Ascending aorta (tissue), 2 donors: Measurements from ENCODE around the gene TMPRSS3. TPM values are rescaled to one million over a fixed set of nuclear protein-coding genes. Genes with fewer than 3 reads are reported as not detected.

Source experiments
- DNase-seq, 2 donors: peaks; one replicate each; pipeline ENCODE4 v3.0.0-alpha.2; 2019; ENCODE audit warnings: low spot score in 2 of 2
- H3K27ac ChIP-seq, 2 donors: fragments of 200-600 bp; sonication (generic); one replicate each; pipeline ENCODE4 v1.5.1; 2016 to 2017; ENCODE audit warnings: mild to moderate bottlenecking in 1 of 2
- H3K27me3 ChIP-seq: fragments of 200-600 bp; sonication (generic); one replicate; pipeline ENCODE4 v1.5.1; 2017
- H3K36me3 ChIP-seq, 2 donors: fragments of 200-600 bp; sonication (generic); one replicate each; pipeline ENCODE4 v1.5.1; 2016
- H3K4me1 ChIP-seq, 2 donors: fragments of 200-600 bp; sonication (generic); one replicate each; pipeline ENCODE4 v1.5.1; 2016 to 2017; ENCODE audit warnings: mild to moderate bottlenecking in 1 of 2
- H3K4me3 ChIP-seq, 2 donors: fragments of 200-600 bp; sonication (generic); one replicate each; pipeline ENCODE4 v1.5.1; 2016 to 2017; ENCODE audit warnings: mild to moderate bottlenecking in 1 of 2
- H3K9me3 ChIP-seq, 2 donors: fragments of 200-600 bp; sonication (generic); one replicate each; pipeline ENCODE4 v1.5.1; 2016
- intact Hi-C: fragments of 100-400 bp; cut with DNase I; formaldehyde crosslinking; loops from one replicate; pipeline ENCODE4 v1.15.1; 2023
- total RNA-seq: library from RNA; depleted of rRNA; stranded (reverse); fragments of >200 nt; gene quantifications from one replicate; pipeline ENCODE4 v1.1.0, GENCODE V29; 2016
- TF ChIP-seq, protein P1 (sequence below), 3 experiments: fragments of 200-600 bp in 2 of 3; fragments of 450-650 bp in 1 of 3; sonication (generic) in 2 of 3; IDR thresholded peaks; one replicate each; pipeline ENCODE4 v1.5.1; 2016 to 2019; ENCODE audit warnings: antibody characterized with exemption in 3 of 3, mild to moderate bottlenecking in 1 of 3, moderate library complexity in 1 of 3

TMPRSS3 gene
- total RNA-seq, 1 donor from 2014 or later = not detected

DNA sequence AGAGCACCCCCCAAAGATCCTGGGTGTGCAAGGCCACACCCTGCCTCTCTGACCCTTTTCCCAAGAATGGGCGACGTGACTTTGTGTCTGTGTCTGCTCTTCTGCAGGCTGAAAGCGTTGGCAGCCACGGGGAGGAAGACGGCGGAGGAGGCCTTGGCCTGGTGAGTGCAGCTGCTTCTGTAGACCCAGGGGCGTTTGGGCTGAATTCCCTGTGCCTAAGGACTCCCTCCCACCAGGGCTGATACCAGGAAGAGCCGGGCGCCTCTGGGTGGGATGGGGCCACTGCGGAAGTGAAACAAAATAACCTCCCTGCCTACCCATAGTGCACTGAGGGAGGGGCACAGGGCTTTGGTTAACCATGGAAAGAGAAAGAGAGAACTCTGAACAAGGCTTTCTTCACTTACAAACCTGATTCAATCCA, 10.4 kb upstream of the TMPRSS3 start:
- DNase-seq = no peak
- no peak overlapping the region for H3K27ac ChIP-seq
- TF ChIP-seq, protein P1, sequence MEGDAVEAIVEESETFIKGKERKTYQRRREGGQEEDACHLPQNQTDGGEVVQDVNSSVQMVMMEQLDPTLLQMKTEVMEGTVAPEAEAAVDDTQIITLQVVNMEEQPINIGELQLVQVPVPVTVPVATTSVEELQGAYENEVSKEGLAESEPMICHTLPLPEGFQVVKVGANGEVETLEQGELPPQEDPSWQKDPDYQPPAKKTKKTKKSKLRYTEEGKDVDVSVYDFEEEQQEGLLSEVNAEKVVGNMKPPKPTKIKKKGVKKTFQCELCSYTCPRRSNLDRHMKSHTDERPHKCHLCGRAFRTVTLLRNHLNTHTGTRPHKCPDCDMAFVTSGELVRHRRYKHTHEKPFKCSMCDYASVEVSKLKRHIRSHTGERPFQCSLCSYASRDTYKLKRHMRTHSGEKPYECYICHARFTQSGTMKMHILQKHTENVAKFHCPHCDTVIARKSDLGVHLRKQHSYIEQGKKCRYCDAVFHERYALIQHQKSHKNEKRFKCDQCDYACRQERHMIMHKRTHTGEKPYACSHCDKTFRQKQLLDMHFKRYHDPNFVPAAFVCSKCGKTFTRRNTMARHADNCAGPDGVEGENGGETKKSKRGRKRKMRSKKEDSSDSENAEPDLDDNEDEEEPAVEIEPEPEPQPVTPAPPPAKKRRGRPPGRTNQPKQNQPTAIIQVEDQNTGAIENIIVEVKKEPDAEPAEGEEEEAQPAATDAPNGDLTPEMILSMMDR (IDR thresholded peaks at IDR 0.05) = no peak
- H3K9me3 ChIP-seq = no peaks in the 10 kb centered on the region
- intact Hi-C loops = no loop called here
- no peaks in the 10 kb centered on the region for H3K27me3 ChIP-seq
- no peaks in the 10 kb centered on the region for H3K36me3 ChIP-seq
- H3K4me1 ChIP-seq = no peaks in the 10 kb centered on the region
- peak overlapping the region in 1 of 2 donors; percentile 12 for H3K4me3 ChIP-seq

DNA sequence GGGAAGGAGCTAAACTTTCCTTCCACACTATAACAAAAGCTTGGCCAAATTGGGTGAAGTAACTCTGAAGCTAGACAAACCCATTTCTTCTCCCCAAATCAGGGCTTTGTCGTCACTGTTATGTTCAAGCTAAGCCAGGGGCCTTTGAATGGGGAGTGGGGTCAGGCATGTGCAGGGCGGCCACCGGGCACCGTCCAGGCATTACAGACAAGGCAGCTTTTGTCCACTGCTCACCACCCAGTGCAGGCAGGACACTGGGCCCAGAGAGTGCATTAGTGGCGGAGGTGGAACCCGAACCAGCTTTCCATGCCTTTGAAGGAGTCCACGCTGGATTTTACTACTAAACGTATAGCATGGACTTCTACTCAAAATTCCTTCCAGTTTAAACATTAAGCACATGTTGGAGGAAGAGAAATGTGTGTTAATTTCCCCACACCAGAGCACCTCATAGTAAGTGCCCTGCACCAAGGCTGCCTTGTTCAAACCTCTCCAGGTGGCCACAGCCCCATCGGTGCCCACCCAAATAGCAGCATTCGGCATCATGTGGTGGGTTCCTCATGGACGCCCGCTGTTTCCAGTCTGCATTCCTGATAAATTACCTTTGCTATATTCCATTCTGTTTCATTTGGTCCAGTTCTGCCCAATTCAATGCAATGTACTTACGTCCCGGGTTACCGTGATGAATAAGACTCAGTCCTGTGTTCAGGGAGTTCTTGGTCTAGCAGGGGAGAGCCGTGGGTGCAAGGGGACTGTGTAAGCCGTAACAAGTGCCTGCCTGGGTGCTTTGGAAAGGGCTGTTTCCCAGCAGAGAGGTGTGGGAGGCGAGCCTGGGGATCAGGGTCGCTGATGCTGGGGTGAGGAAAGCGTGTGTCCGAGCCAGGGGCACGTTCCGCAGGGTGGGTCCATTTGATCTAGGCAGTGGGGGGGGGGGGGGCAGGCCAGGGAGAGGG, 9.5 kb upstream of the TMPRSS3 start:
- DNase-seq = no peak
- Histone ChIP-seq H3K4me1 (no peaks in the 10 kb centered on the region), H3K27me3 (no peaks in the 10 kb centered on the region), H3K9me3 (no peaks in the 10 kb centered on the region), H3K36me3 (no peaks in the 10 kb centered on the region), H3K27ac (no peak overlapping the region), H3K4me3 (no peak overlapping the region)
- intact Hi-C loops = no loop called here
- TF ChIP-seq, protein P1 (IDR thresholded peaks at IDR 0.05) = no peak

DNA sequence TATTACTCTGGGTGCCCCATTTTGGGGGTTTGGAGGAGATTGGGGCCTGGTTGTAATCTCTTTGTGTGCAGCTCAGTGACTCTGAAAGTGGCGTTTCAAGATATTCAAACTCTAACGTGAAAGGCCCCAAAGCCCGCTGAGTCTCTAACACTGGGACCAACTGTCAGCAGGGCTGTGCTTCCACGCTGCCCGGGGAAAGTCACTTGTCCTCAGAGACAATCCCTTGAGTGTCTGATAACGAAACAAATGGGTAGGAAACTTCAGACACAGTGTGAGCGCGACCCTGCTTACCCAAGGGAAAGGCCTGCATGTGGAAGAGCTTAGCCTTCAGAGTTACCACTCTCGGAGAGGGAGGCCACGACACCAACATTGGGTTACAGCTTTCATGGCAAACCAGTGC, 8.7 kb upstream of the TMPRSS3 start:
- no peak for DNase-seq
- TF ChIP-seq, protein P1 (IDR thresholded peaks at IDR 0.05) = no peak
- H3K27me3 ChIP-seq = no peaks in the 10 kb centered on the region
- H3K4me1 ChIP-seq = no peaks in the 10 kb centered on the region
- no peak overlapping the region for H3K27ac ChIP-seq
- H3K9me3 ChIP-seq = no peaks in the 10 kb centered on the region
- H3K36me3 ChIP-seq = no peaks in the 10 kb centered on the region
- intact Hi-C loops = no loop called here
- no peak overlapping the region for H3K4me3 ChIP-seq

- DNase-seq = no peak
- TF ChIP-seq, protein P1 (IDR thresholded peaks at IDR 0.05) = no peak
- H3K36me3 ChIP-seq = no peaks in the 10 kb centered on the region
- no peaks in the 10 kb centered on the region for H3K4me1 ChIP-seq
- intact Hi-C loops = no loop called here
- H3K4me3 ChIP-seq = no peak within 1 kb of the TSS
- no peaks in the 10 kb centered on the region for H3K9me3 ChIP-seq
- no peak within 1 kb of the TSS for H3K27ac ChIP-seq
- no peaks in the 10 kb centered on the region for H3K27me3 ChIP-seq
Measured at GRCh38 chr21:42403611-42404231, 7.9 kb upstream of the TMPRSS3 start, which contains the start of gene UBASH3A. TSS of gene UBASH3A (plus strand) at chr21:42403902. CDS start at chr21:42403946, 44 bp downstream.

DNA sequence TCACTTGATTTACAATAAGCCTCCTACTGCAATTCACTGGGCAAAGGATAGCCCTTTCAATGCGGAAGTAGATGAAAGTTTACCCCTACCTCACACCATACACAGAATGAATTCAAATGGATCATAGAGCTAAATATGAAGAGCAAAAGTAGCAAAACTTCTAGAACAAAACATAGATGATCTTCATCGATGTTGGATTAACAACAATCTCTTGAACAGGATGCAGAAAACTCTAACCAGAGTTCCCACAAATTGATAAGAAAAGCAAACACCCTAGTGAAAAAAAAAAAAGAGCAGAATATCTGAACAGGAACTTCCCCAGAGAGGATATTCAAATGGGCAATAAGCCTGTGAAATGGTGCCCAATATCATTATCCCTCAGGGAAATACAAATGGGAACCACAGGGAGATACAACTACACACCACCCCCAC, 6.0 kb upstream of the TMPRSS3 start:
- TF ChIP-seq, protein P1 (IDR thresholded peaks at IDR 0.05) = no peak
- H3K4me1 ChIP-seq = no peaks in the 10 kb centered on the region
- no peak overlapping the region for H3K27ac ChIP-seq
- no peak for DNase-seq
- H3K9me3 ChIP-seq = no peaks in the 10 kb centered on the region
- intact Hi-C loops = no loop called here
- H3K27me3 ChIP-seq = no peaks in the 10 kb centered on the region
- no peaks in the 10 kb centered on the region for H3K36me3 ChIP-seq
- H3K4me3 ChIP-seq = no peak overlapping the region
